Endothelial cell of umbilical vein (primary cell): Measurements from ENCODE around the gene ATP6V1D.

Experiments
- EZH2 ChIP-seq: IDR thresholded peaks from 2 replicates; pipeline ENCODE4 v1.6.1; 2012; ENCODE audit warnings: borderline replicate concordance, low read depth, mild to moderate bottlenecking, moderate library complexity, low read length, inconsistent platforms; ENCODE audit not compliant: severe bottlenecking
- TF ChIP-seq, protein P1 (sequence below), 2 donors: IDR thresholded peaks; 1 replicate in 1 of 2; 2 replicates in 1 of 2; pipeline ENCODE4 v1.5.1; 2011; ENCODE audit warnings: low read length in 2 of 2, mild to moderate bottlenecking in 2 of 2, moderate library complexity in 2 of 2, control low read depth in 1 of 2, inconsistent platforms in 1 of 2, low read depth in 1 of 2; ENCODE audit not compliant: insufficient read depth in 1 of 2; ENCODE audit errors: extremely low read depth in 1 of 2

DNA sequence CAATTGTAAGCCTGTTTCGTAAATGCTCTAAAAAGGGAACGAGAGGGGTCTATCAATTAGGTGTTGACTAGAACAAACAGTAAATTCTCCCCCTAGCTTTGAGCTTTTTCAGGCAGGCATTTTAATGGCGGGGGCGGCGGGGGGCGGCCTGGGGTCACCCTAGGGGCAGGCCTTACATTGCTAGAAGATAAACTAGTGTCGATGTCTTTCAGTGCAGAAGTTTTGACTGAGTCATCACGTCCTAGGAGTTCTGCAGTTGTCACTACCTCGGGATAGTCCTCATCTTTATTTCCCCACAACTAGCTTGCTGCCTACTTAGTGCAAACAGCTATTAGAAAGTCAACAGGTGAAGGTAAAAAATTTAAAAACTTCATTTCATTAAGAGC lies 1.6 kb downstream of the ATP6V1D start:
- TF ChIP-seq EZH2: no peak
- TF ChIP-seq, protein P1, sequence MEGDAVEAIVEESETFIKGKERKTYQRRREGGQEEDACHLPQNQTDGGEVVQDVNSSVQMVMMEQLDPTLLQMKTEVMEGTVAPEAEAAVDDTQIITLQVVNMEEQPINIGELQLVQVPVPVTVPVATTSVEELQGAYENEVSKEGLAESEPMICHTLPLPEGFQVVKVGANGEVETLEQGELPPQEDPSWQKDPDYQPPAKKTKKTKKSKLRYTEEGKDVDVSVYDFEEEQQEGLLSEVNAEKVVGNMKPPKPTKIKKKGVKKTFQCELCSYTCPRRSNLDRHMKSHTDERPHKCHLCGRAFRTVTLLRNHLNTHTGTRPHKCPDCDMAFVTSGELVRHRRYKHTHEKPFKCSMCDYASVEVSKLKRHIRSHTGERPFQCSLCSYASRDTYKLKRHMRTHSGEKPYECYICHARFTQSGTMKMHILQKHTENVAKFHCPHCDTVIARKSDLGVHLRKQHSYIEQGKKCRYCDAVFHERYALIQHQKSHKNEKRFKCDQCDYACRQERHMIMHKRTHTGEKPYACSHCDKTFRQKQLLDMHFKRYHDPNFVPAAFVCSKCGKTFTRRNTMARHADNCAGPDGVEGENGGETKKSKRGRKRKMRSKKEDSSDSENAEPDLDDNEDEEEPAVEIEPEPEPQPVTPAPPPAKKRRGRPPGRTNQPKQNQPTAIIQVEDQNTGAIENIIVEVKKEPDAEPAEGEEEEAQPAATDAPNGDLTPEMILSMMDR (IDR thresholded peaks at IDR 0.05; ENCODE audit: extremely low read depth in 1 of 2, insufficient read depth in 1 of 2, low read depth in 1 of 2, low read length in 2 of 2): no peak
